RKO (cell line): ENCODE data around the gene YIF1B.
"Not testable (repeated sequence)": the region's sequence is repeated elsewhere in the genome, so short reads cannot be mapped to it uniquely, and the experiment has no call there.

ENCODE experiments used
- DNase-seq: peaks from one replicate; pipeline ENCODE4 v3.0.0-alpha.2; 2016; ENCODE audit warnings: low spot score

The YIF1B gene

GRCh38 chr19:38276942-38277517 lies 38.7 kb downstream of the YIF1B start:
- DNase-seq: no peak

GRCh38 chr19:38274739-38275138 lies 41.0 kb downstream of the YIF1B start:
- DNase-seq: no peak

GRCh38 chr19:38273499-38273898 lies 42.2 kb downstream of the YIF1B start:
- no peak for DNase-seq

- DNase-seq: no peak
These were observed 45.1 kb downstream of the YIF1B start for GRCh38 chr19:38270587-38271167.

- DNase-seq: no peak
These were observed 47.2 kb downstream of the YIF1B start for GRCh38 chr19:38268539-38268938.

- DNase-seq: no peak
These were observed 47.8 kb downstream of the YIF1B start for GRCh38 chr19:38267761-38268483.

- peak; percentile 27 for DNase-seq
These were observed 48.7 kb downstream of the YIF1B start for GRCh38 chr19:38266981-38267597.

- DNase-seq: no peak
These were observed 49.8 kb downstream of the YIF1B start for GRCh38 chr19:38265921-38266429.

- DNase-seq: no peak
These were observed 50.4 kb downstream of the YIF1B start for GRCh38 chr19:38265213-38265861.

- no peak for DNase-seq
These were observed 51.1 kb downstream of the YIF1B start, which contains the start of gene SPINT2 for GRCh38 chr19:38264486-38265212. Gene SPINT2, plus strand, starts transcription at chr19:38264573. Its CDS starts 320 bp downstream, at chr19:38264893.

- DNase-seq: peak; percentile 51
These were observed 51.9 kb downstream of the YIF1B start for GRCh38 chr19:38263689-38264485.

GRCh38 chr19:38262585-38263268 lies 53.0 kb downstream of the YIF1B start:
- no peak for DNase-seq

GRCh38 chr19:38261942-38262341 lies 53.8 kb downstream of the YIF1B start:
- not testable (repeated sequence) for DNase-seq

GRCh38 chr19:38255383-38256014 lies 60.2 kb downstream of the YIF1B start:
- DNase-seq: no peak

GRCh38 chr19:38253788-38254187 lies 62.0 kb downstream of the YIF1B start:
- no peak for DNase-seq
